Neural progenitor cell (in vitro differentiated cells): ENCODE results near the gene MAP3K7CL. TPM values are rescaled to one million over a fixed set of nuclear protein-coding genes. Genes with fewer than 3 reads are reported as not detected.

ENCODE experiments used
- DNase-seq: peaks from one replicate; pipeline ENCODE4 v3.0.0-alpha.2; 2016; ENCODE audit warnings: low spot score
- H2AFZ ChIP-seq: fragments of 200-600 bp; sonication (generic); replicated peaks from 2 replicates; pipeline ENCODE4 v1.6.1; 2016; ENCODE audit warnings: antibody characterized with exemption
- H3F3A ChIP-seq: fragments of 200-600 bp; sonication (generic); 2 replicates; pipeline ENCODE4 v1.6.1; 2016; ENCODE audit warnings: antibody characterized with exemption, low read depth
- H3K27ac ChIP-seq: fragments of 200-600 bp; sonication (generic); 2 replicates; pipeline ENCODE4 v1.5.1; 2016; ENCODE audit warnings: mild to moderate bottlenecking
- H3K27me3 ChIP-seq: fragments of 200-600 bp; sonication (generic); 2 replicates; pipeline ENCODE4 v1.6.1; 2016; ENCODE audit warnings: mild to moderate bottlenecking, moderate library complexity
- H3K36me3 ChIP-seq: fragments of 200-600 bp; sonication (generic); 2 replicates; pipeline ENCODE4 v1.5.1; 2016
- H3K4me1 ChIP-seq: fragments of 200-600 bp; sonication (generic); 2 replicates; pipeline ENCODE4 v1.6.1; 2016; ENCODE audit warnings: mixed run types
- H3K4me2 ChIP-seq: fragments of 200-600 bp; sonication (generic); 2 replicates; pipeline ENCODE4 v1.6.1; 2016
- H3K4me3 ChIP-seq: fragments of 200-600 bp; sonication (generic); 2 replicates; pipeline ENCODE4 v1.5.1; 2016
- H3K79me2 ChIP-seq: fragments of 200-600 bp; sonication (generic); 2 replicates; pipeline ENCODE4 v1.6.1; 2016; ENCODE audit warnings: low read depth
- H3K9ac ChIP-seq: fragments of 200-600 bp; sonication (generic); 2 replicates; pipeline ENCODE4 v1.6.1; 2016
- H3K9me3 ChIP-seq: fragments of 200-600 bp; sonication (generic); 2 replicates; pipeline ENCODE4 v1.5.1; 2016; ENCODE audit warnings: low read depth
- H4K20me1 ChIP-seq: fragments of 200-600 bp; sonication (generic); 2 replicates; pipeline ENCODE4 v1.6.1; 2016; ENCODE audit warnings: low read depth
- H3K27ac Mint-ChIP-seq: 3 replicates; pipeline ENCODE4 v1.8.0; 2021; ENCODE audit warnings: mixed read lengths
- H3K27me3 Mint-ChIP-seq: 2 replicates; pipeline ENCODE4 v1.8.0; 2022; ENCODE audit warnings: low read depth, mild to moderate bottlenecking, inconsistent platforms, moderate library complexity, mixed read lengths; ENCODE audit not compliant: insufficient read depth
- H3K36me3 Mint-ChIP-seq: 3 replicates; pipeline ENCODE4 v1.8.0; 2021; ENCODE audit warnings: mixed read lengths
- H3K4me1 Mint-ChIP-seq: 3 replicates; pipeline ENCODE4 v1.8.0; 2021; ENCODE audit warnings: mixed read lengths
- H3K4me3 Mint-ChIP-seq: 3 replicates; pipeline ENCODE4 v1.8.0; 2021; ENCODE audit warnings: mild to moderate bottlenecking, moderate library complexity, mixed read lengths
- H3K9me3 Mint-ChIP-seq: 3 replicates; pipeline ENCODE4 v1.8.0; 2020; ENCODE audit warnings: mixed read lengths
- EZH2 ChIP-seq: fragments of 200-600 bp; sonication (generic); IDR thresholded peaks from 2 replicates; pipeline ENCODE4 v1.6.1; 2017; ENCODE audit warnings: antibody characterized with exemption, mild to moderate bottlenecking, moderate library complexity
- EZH2phosphoT487 ChIP-seq: fragments of 200-600 bp; sonication (generic); IDR thresholded peaks from 2 replicates; pipeline ENCODE4 v1.6.1; 2017; ENCODE audit warnings: antibody characterized with exemption
- total RNA-seq: library from RNA; depleted of rRNA; stranded (reverse); fragments of >200 nt; gene quantifications from 2 replicates; pipeline ENCODE4 v1.2.3, GENCODE V29; 2015; ENCODE audit warnings: low replicate concordance
- TF ChIP-seq, protein P1 (sequence below): fragments of 200-600 bp; sonication (generic); IDR thresholded peaks from 2 replicates; pipeline ENCODE4 v1.5.1; 2017; ENCODE audit warnings: antibody characterized with exemption, mild to moderate bottlenecking

The MAP3K7CL gene
- total RNA-seq, 1 donor from 2014 or later, result not detected

DNA sequence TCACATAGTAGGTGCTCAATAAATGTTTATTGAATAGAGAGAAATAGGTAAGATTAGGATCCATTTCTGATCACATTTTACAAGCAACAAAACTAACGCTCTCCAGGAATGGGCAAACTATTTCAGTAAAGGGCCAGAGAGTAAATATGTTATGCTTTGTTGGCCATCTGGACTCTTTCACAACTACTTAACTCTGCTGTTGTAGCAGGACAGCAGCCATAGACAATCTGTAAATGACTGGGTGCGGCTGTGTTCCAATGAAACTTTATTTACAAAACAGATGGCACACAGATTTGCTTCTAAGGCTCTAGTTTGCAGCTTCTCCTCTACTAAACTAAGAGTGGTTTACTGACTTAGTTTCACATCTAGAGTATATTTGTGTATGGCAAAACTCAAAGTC, 85.3 kb downstream of the MAP3K7CL start:
- Histone ChIP-seq H3F3A (no peaks in the 10 kb centered on the region), H3K27me3 (no peaks in the 10 kb centered on the region), H3K4me2 (no peak overlapping the region), H2AFZ (no peak overlapping the region), H3K27ac (no peak overlapping the region), H3K36me3 (no peaks in the 10 kb centered on the region), H3K4me3 (no peak overlapping the region), H3K9ac (no peak overlapping the region), H3K4me1 (no peaks in the 10 kb centered on the region), H3K79me2 (no peaks in the 10 kb centered on the region), H3K9me3 (no peaks in the 10 kb centered on the region), H4K20me1 (no peaks in the 10 kb centered on the region)
- no peaks in the 10 kb centered on the region for H3K36me3 Mint-ChIP-seq
- no peaks in the 10 kb centered on the region for H3K9me3 Mint-ChIP-seq
- H3K4me1 Mint-ChIP-seq, result no peaks in the 10 kb centered on the region
- no peaks in the 10 kb centered on the region for H3K27me3 Mint-ChIP-seq
- H3K27ac Mint-ChIP-seq, result no peak overlapping the region
- TF ChIP-seq EZH2, result no peak
- no peak for TF ChIP-seq EZH2phosphoT487
- TF ChIP-seq, protein P1, sequence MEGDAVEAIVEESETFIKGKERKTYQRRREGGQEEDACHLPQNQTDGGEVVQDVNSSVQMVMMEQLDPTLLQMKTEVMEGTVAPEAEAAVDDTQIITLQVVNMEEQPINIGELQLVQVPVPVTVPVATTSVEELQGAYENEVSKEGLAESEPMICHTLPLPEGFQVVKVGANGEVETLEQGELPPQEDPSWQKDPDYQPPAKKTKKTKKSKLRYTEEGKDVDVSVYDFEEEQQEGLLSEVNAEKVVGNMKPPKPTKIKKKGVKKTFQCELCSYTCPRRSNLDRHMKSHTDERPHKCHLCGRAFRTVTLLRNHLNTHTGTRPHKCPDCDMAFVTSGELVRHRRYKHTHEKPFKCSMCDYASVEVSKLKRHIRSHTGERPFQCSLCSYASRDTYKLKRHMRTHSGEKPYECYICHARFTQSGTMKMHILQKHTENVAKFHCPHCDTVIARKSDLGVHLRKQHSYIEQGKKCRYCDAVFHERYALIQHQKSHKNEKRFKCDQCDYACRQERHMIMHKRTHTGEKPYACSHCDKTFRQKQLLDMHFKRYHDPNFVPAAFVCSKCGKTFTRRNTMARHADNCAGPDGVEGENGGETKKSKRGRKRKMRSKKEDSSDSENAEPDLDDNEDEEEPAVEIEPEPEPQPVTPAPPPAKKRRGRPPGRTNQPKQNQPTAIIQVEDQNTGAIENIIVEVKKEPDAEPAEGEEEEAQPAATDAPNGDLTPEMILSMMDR, result no peak
- H3K4me3 Mint-ChIP-seq, result no peak overlapping the region
- no peak for DNase-seq

DNA sequence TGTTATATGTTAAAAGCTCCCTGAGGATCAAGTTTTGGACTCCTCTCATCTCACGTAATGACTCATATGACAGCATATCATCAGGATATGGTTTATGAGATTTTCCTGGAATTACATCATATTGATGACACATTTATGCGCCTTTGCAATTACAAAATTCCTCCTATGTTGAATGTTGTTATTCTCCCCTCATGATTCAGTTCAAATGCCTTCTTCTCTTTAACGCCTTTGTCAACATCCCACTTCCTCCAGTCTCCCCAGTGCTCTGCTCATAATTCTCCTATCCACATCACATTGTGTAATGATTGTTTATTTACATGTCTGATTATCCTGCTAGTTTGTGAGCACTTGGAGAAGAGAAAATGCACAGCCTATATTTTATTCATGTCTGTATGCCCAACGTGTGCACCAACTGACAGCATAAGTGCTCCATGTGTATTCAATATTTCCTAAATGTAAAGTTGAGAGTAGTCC, 87.4 kb downstream of the MAP3K7CL start:
- no peak overlapping the region for H2AFZ ChIP-seq
- Mint-ChIP-seq H3K4me3 (no peak overlapping the region), H3K36me3 (no peaks in the 10 kb centered on the region), H3K27ac (no peak overlapping the region), H3K9me3 (no peaks in the 10 kb centered on the region), H3K27me3 (no peaks in the 10 kb centered on the region), H3K4me1 (no peaks in the 10 kb centered on the region)
- H3K4me2 ChIP-seq, result no peak overlapping the region
- TF ChIP-seq, protein P1, result no peak
- no peak for TF ChIP-seq EZH2
- TF ChIP-seq EZH2phosphoT487, result no peak
- H3F3A ChIP-seq, result no peaks in the 10 kb centered on the region
- H3K4me3 ChIP-seq, result no peak overlapping the region
- H3K9ac ChIP-seq, result no peak overlapping the region
- no peak overlapping the region for H3K27ac ChIP-seq
- H4K20me1 ChIP-seq, result no peaks in the 10 kb centered on the region
- no peaks in the 10 kb centered on the region for H3K36me3 ChIP-seq
- no peaks in the 10 kb centered on the region for H3K9me3 ChIP-seq
- no peaks in the 10 kb centered on the region for H3K27me3 ChIP-seq
- no peaks in the 10 kb centered on the region for H3K4me1 ChIP-seq
- no peak for DNase-seq
- no peaks in the 10 kb centered on the region for H3K79me2 ChIP-seq

DNA sequence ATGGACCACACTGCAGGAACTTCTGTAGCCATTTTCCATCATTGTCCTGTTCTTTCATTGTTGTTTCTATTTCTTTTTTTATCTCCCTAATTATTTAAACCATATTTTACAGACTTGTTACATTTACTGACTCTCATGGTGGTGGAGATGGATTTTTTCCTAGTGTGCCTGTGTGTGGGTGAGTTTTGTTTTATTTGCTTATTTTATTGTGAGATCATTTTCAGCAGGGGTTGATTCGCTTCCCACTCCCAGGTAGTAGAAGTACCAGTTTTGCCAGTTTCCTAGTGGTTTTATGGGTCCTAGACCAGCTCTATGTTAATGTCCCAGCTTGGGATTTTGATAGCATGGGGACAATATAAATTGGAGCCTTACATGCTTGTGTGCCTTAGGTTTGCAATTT, 88.3 kb downstream of the MAP3K7CL start:
- H2AFZ ChIP-seq, result no peak overlapping the region
- Mint-ChIP-seq H3K27ac (no peak overlapping the region), H3K27me3 (no peaks in the 10 kb centered on the region)

More for the DNA sequence above, 88.3 kb downstream of the MAP3K7CL start:
- no peaks in the 10 kb centered on the region for H3K27me3 ChIP-seq
- no peak overlapping the region for H3K9ac ChIP-seq
- Mint-ChIP-seq H3K4me3 (no peak overlapping the region), H3K4me1 (no peaks in the 10 kb centered on the region), H3K9me3 (no peaks in the 10 kb centered on the region), H3K36me3 (no peaks in the 10 kb centered on the region)
- no peak overlapping the region for H3K4me2 ChIP-seq
- TF ChIP-seq, protein P1, result no peak
- TF ChIP-seq EZH2, result no peak
- no peak for TF ChIP-seq EZH2phosphoT487
- no peaks in the 10 kb centered on the region for H4K20me1 ChIP-seq
- no peaks in the 10 kb centered on the region for H3K36me3 ChIP-seq
- H3K4me1 ChIP-seq, result no peaks in the 10 kb centered on the region
- H3F3A ChIP-seq, result no peaks in the 10 kb centered on the region
- no peak for DNase-seq
- H3K79me2 ChIP-seq, result no peaks in the 10 kb centered on the region
- no peak overlapping the region for H3K27ac ChIP-seq
- H3K4me3 ChIP-seq, result no peak overlapping the region
- H3K9me3 ChIP-seq, result no peaks in the 10 kb centered on the region
